Measurements from ENCODE around the gene NRROS. TPM values are rescaled to one million over a fixed set of nuclear protein-coding genes. Genes with fewer than 3 reads are reported as not detected.

The NRROS gene
- total and polyA plus RNA-seq, 2 of the 4 experiments (the other 2 are of a cell fraction): 0.10 TPM; not detected in 1

Small RNAs within 50 kb of the gene (microRNA-seq; reads per million reads assigned to microRNA genes)
- gene RNU6-646P (ENCODE audit: insufficient read depth, insufficient read length): not detected

Small RNAs within 50 kb of the gene (small RNA-seq; reads per million reads assigned to genes)
- 0 reads per million in 5 experiments for gene RNU6-646P

Other genes with a start within 250 kb of the NRROS start
- gene UBXN7, start 207.3 kb upstream of the NRROS start, total RNA-seq (2012; rRNA removed): 16.1 and 18.9 TPM in 2 replicates
- 8.3 and 8.6 TPM in 2 replicates for gene UBXN7, start 207.3 kb upstream of the NRROS start, polyA plus RNA-seq (2012; rRNA removed)
- gene RNF168, start 135.9 kb upstream of the NRROS start, total RNA-seq (2012; rRNA removed): 15.2 and 18.1 TPM in 2 replicates
- gene RNF168, start 135.9 kb upstream of the NRROS start, polyA plus RNA-seq (2012; rRNA removed): 2.5 TPM in 2 replicates
- gene SMCO1, start 124.3 kb upstream of the NRROS start, total RNA-seq (2012; rRNA removed): not detected in 2 replicates
- not detected in 2 replicates for gene SMCO1, start 124.3 kb upstream of the NRROS start, polyA plus RNA-seq (2012; rRNA removed)
- gene WDR53, start 71.1 kb upstream of the NRROS start, total RNA-seq (2012; rRNA removed): 5.7 and 6.4 TPM in 2 replicates
- 5.3 and 5.9 TPM in 2 replicates for gene WDR53, start 71.1 kb upstream of the NRROS start, polyA plus RNA-seq (2012; rRNA removed)
- 5.0 and 11.7 TPM in 2 replicates for gene FBXO45, start 71.0 kb upstream of the NRROS start, total RNA-seq (2012; rRNA removed)
- 3.1 and 3.8 TPM in 2 replicates for gene FBXO45, start 71.0 kb upstream of the NRROS start, polyA plus RNA-seq (2012; rRNA removed)
- 1.1 and 1.7 TPM in 2 replicates for gene CEP19, start 72.6 kb downstream of the NRROS start, total RNA-seq (2012; rRNA removed)
- gene CEP19, start 72.6 kb downstream of the NRROS start, polyA plus RNA-seq (2012; rRNA removed): 0.98 and 1.4 TPM in 2 replicates
- 14.5 and 22.2 TPM in 2 replicates for gene PIGX, start 72.7 kb downstream of the NRROS start, total RNA-seq (2012; rRNA removed)
- gene PIGX, start 72.7 kb downstream of the NRROS start, polyA plus RNA-seq (2012; rRNA removed): 7.9 and 9.4 TPM in 2 replicates
- 33.9 and 36.0 TPM in 2 replicates for gene PAK2, start 100.2 kb downstream of the NRROS start, total RNA-seq (2012; rRNA removed)
- gene PAK2, start 100.2 kb downstream of the NRROS start, polyA plus RNA-seq (2012; rRNA removed): 28.6 and 31.8 TPM in 2 replicates
- 44.4 and 45.5 TPM in 2 replicates for gene SENP5, start 228.2 kb downstream of the NRROS start, total RNA-seq (2012; rRNA removed)
- gene SENP5, start 228.2 kb downstream of the NRROS start, polyA plus RNA-seq (2012; rRNA removed): 6.2 and 7.4 TPM in 2 replicates

Data from IMR-90 (cell line).